ENCODE data around the gene OS9.
"Not testable (repeated sequence)": the region's sequence is repeated elsewhere in the genome, so short reads cannot be mapped to it uniquely, and the experiment has no call there.

The OS9 gene

DNA sequence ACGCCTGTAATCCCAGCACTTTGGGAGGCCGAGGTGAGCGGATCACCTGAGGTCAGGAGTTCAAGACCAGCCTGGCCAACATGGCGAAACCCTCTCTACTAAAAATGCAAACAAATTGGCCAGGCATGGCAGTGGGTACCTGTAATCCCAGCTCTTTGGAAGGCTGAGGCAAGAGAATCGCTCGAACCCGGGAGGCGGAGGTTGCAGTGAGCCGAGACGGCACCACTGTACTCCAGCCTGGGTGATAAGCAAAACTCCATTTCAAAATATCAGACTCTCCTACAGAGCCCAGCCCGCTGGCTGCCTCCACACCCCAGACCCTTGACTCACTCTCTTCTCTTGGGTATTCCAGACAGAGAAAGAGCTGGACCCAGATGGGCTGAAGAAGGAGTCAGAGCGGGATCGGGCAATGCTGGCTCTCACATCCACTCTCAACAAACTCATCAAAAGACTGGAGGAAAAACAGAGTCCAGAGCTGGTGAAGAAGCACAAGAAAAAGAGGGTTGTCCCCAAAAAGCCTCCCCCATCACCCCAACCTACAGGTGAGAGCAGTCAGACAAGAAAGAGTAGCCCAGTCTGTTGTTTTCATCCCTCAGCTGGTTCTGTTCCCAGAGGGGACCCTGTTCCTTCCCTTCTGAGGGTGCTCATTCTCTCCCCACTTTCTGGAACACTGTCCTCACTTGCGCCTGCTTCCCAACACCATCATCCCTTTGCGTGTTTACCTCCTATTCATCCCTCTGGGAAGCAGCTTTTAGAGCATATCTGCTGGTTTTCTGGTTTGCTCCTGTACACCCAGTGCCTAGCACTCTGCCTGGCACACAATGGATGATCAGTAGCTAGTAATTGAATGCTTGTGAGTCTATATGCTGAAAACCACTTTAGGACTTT is 25.0 kb downstream of the OS9 start:
- POLR2A ChIA-PET = no interaction called here
- CTCF ChIA-PET = interaction anchor here (1.0 to 2.8 kb wide), 7 partner anchors 14 to 86 kb away, joined by 3 to 9 read pairs (median 5); partner anchors contain the start of genes B4GALNT1 and OS9

GRCh38 chr12:57719777-57720605 is 26.1 kb downstream of the OS9 start:
- POLR2A ChIA-PET = no interaction called here
- DNase-seq (ENCODE audit: extremely low spot score) = peak; percentile 10
- no peak for TF ChIP-seq CTCF (IDR thresholded peaks at IDR 0.05; ENCODE audit: control extremely low read depth, extremely low read depth, low read depth, missing control alignments)
- CTCF ChIA-PET = interaction anchor here (1.2 to 2.8 kb wide), 6 partner anchors 11 to 36 kb away, joined by 3 to 9 read pairs (median 5); partner anchors contain the start of gene OS9

More for the DNA sequence above, 25.0 kb downstream of the OS9 start:
- no peak for TF ChIP-seq CTCF (IDR thresholded peaks at IDR 0.05; ENCODE audit: control extremely low read depth, extremely low read depth, low read depth, missing control alignments)
- peak; percentile 4 for DNase-seq (ENCODE audit: extremely low spot score)

GRCh38 chr12:57720606-57721595 is 27.0 kb downstream of the OS9 start:
- ChIA-PET CTCF (interaction anchor here (1.2 to 2.8 kb wide), 3 partner anchors 12 to 27 kb away, joined by 3 to 9 read pairs (median 9); partner anchors contain the start of gene OS9), POLR2A (no interaction called here)
- no peak for DNase-seq (ENCODE audit: extremely low spot score)
- no peak for TF ChIP-seq CTCF (IDR thresholded peaks at IDR 0.05; ENCODE audit: control extremely low read depth, extremely low read depth, low read depth, missing control alignments)

DNA sequence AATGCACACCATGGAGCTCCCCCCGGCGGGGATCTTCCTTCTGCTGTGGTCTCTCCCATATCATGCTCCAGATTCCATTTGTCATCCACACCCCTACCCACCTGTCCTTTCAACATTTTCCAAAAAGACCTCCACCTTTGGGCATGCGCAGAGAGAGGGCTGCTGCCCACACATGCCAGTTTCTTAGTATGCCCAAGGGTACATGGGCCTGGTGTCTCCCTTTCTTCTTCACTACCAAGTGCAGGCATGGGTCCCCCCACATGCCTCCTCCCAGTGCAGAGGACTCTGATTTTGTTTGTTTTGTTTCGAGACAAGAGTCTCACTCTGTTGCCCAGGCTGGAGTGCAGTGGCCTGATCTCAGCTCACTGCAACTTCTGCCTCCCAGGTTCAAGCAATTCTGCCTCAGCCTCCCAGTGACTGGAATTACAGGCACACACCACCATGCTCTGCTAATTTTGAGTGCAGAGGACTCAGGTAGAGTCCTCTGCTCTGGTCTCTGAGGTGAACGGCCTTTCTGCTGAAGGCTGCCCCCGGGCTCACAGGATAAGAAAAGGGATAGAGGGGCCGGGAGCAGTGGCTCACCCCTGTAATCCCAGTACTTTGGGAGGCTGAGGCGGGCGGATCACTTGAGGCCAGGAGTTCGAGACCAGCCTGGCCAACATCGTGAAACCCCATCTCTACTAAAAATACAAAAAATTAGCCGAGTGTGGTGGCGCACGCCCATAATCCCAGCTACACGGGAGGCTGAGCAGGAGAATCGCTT is 28.1 kb downstream of the OS9 start:
- peak; percentile 9 for DNase-seq (ENCODE audit: extremely low spot score)
- CTCF ChIA-PET = interaction anchor here (2.8 kb wide), 1 partner anchor 28 kb away, joined by 9 read pairs; the partner anchor contains the start of gene OS9
- POLR2A ChIA-PET = not testable (repeated sequence)

- DNase-seq (ENCODE audit: extremely low spot score) = peak; percentile 13
- POLR2A ChIA-PET = no interaction called here
- CTCF ChIA-PET = interaction anchor here (1.3 kb wide), 1 partner anchor 139 kb away, joined by 3 read pairs; no protein-coding TSS in a partner anchor
- TF ChIP-seq CTCF (IDR thresholded peaks at IDR 0.05; ENCODE audit: control extremely low read depth, extremely low read depth, low read depth, missing control alignments) = no peak
Measured at GRCh38 chr12:57722716-57723629, 29.0 kb downstream of the OS9 start.

Data from GM10248 (cell line).